ENCODE data around the gene LMCD1. TPM values are rescaled to one million over a fixed set of nuclear protein-coding genes. Genes with fewer than 3 reads are reported as not detected.
A peak's percentile ranks its signal among the peaks of the same experiment; 100 is the strongest.

The LMCD1 gene
- 10 to 100 TPM; 17.2 to 21.2 TPM for polyA plus RNA-seq

GRCh38 chr3:8501371-8502131, at the start of gene LMCD1:
LMCD1 (plus strand) TSS chr3:8501823; CDS start chr3:8501939, 116 bp downstream.
- no peaks in the 10 kb centered on the region for H3K36me3 ChIP-seq (ENCODE audit: control insufficient read depth in 2 of 2, insufficient read depth in 2 of 2, low read length in 1 of 2)
- peak within 1 kb of the TSS; percentile 88 to 89 for H3K27ac ChIP-seq (ENCODE audit: low read depth in 2 of 2, low read length in 1 of 2)
- H3K9me3 ChIP-seq (ENCODE audit: control insufficient read depth in 2 of 2, insufficient read depth in 1 of 2, low read depth in 1 of 2, low read length in 1 of 2): no peaks in the 10 kb centered on the region
- no peaks in the 10 kb centered on the region for H3K27me3 ChIP-seq (ENCODE audit: control insufficient read depth in 1 of 2, insufficient read depth in 2 of 2, low read length in 2 of 2)
- peak within 1 kb of the TSS; percentile 32 to 40 for H3K4me3 ChIP-seq (ENCODE audit: low read depth in 1 of 2, low read length in 2 of 2)
- WGBS, 2 donors: 1 to 2% methylated on average over 46 to 49 of the region's 49 CpGs
- peaks cover 10% of the 10 kb centered on the region in 2 donors for H3K4me1 ChIP-seq (ENCODE audit: control insufficient read depth in 2 of 2, insufficient read depth in 2 of 2, low read length in 1 of 2)

- Histone ChIP-seq H3K36me3 (ENCODE audit: control insufficient read depth in 2 of 2, insufficient read depth in 2 of 2, low read length in 1 of 2) (no peaks in the 10 kb centered on the region), H3K27me3 (ENCODE audit: control insufficient read depth in 1 of 2, insufficient read depth in 2 of 2, low read length in 2 of 2) (no peaks in the 10 kb centered on the region), H3K4me1 (ENCODE audit: control insufficient read depth in 2 of 2, insufficient read depth in 2 of 2, low read length in 1 of 2) (no peaks in the 10 kb centered on the region), H3K9me3 (ENCODE audit: control insufficient read depth in 2 of 2, insufficient read depth in 1 of 2, low read depth in 1 of 2, low read length in 1 of 2) (no peaks in the 10 kb centered on the region), H3K27ac (ENCODE audit: low read depth in 2 of 2, low read length in 1 of 2) (no peak overlapping the region), H3K4me3 (ENCODE audit: low read depth in 1 of 2, low read length in 2 of 2) (no peak overlapping the region)
- 87 to 91% methylated on average over 4 of the region's 4 CpGs for WGBS, 2 donors
These were observed 49.5 kb upstream of the LMCD1 start for GRCh38 chr3:8452112-8452511.

- Histone ChIP-seq H3K27me3 (ENCODE audit: control insufficient read depth in 1 of 2, insufficient read depth in 2 of 2, low read length in 2 of 2) (no peaks in the 10 kb centered on the region), H3K4me3 (ENCODE audit: low read depth in 1 of 2, low read length in 2 of 2) (no peak overlapping the region), H3K36me3 (ENCODE audit: control insufficient read depth in 2 of 2, insufficient read depth in 2 of 2, low read length in 1 of 2) (no peaks in the 10 kb centered on the region), H3K9me3 (ENCODE audit: control insufficient read depth in 2 of 2, insufficient read depth in 1 of 2, low read depth in 1 of 2, low read length in 1 of 2) (no peaks in the 10 kb centered on the region), H3K4me1 (ENCODE audit: control insufficient read depth in 2 of 2, insufficient read depth in 2 of 2, low read length in 1 of 2) (no peaks in the 10 kb centered on the region), H3K27ac (ENCODE audit: low read depth in 2 of 2, low read length in 1 of 2) (no peak overlapping the region)
- 87 to 89% methylated on average over 5 of the region's 5 CpGs for WGBS, 2 donors
These were observed 48.5 kb upstream of the LMCD1 start for GRCh38 chr3:8453153-8453552.

GRCh38 chr3:8455526-8456411, 45.9 kb upstream of the LMCD1 start:
- no peak overlapping the region for H3K4me3 ChIP-seq (ENCODE audit: low read depth in 1 of 2, low read length in 2 of 2)
- no peaks in the 10 kb centered on the region for H3K36me3 ChIP-seq (ENCODE audit: control insufficient read depth in 2 of 2, insufficient read depth in 2 of 2, low read length in 1 of 2)
- no peaks in the 10 kb centered on the region for H3K27me3 ChIP-seq (ENCODE audit: control insufficient read depth in 1 of 2, insufficient read depth in 2 of 2, low read length in 2 of 2)
- WGBS, 2 donors: 81 to 85% methylated on average over 5 of the region's 5 CpGs
- H3K9me3 ChIP-seq (ENCODE audit: control insufficient read depth in 2 of 2, insufficient read depth in 1 of 2, low read depth in 1 of 2, low read length in 1 of 2): no peaks in the 10 kb centered on the region
- no peaks in the 10 kb centered on the region for H3K4me1 ChIP-seq (ENCODE audit: control insufficient read depth in 2 of 2, insufficient read depth in 2 of 2, low read length in 1 of 2)
- no peak overlapping the region for H3K27ac ChIP-seq (ENCODE audit: low read depth in 2 of 2, low read length in 1 of 2)

GRCh38 chr3:8456412-8456811, 45.2 kb upstream of the LMCD1 start:
- no peaks in the 10 kb centered on the region for H3K27me3 ChIP-seq (ENCODE audit: control insufficient read depth in 1 of 2, insufficient read depth in 2 of 2, low read length in 2 of 2)
- H3K4me1 ChIP-seq (ENCODE audit: control insufficient read depth in 2 of 2, insufficient read depth in 2 of 2, low read length in 1 of 2): no peaks in the 10 kb centered on the region
- H3K27ac ChIP-seq (ENCODE audit: low read depth in 2 of 2, low read length in 1 of 2): no peak overlapping the region
- H3K36me3 ChIP-seq (ENCODE audit: control insufficient read depth in 2 of 2, insufficient read depth in 2 of 2, low read length in 1 of 2): no peaks in the 10 kb centered on the region
- no peak overlapping the region for H3K4me3 ChIP-seq (ENCODE audit: low read depth in 1 of 2, low read length in 2 of 2)
- no peaks in the 10 kb centered on the region for H3K9me3 ChIP-seq (ENCODE audit: control insufficient read depth in 2 of 2, insufficient read depth in 1 of 2, low read depth in 1 of 2, low read length in 1 of 2)
- 96 to 99% methylated on average over 3 of the region's 3 CpGs for WGBS, 2 donors

- WGBS, 2 donors: 95% methylated on average over 1 of the region's 1 CpG
- no peak overlapping the region for H3K27ac ChIP-seq (ENCODE audit: low read depth in 2 of 2, low read length in 1 of 2)
- no peaks in the 10 kb centered on the region for H3K27me3 ChIP-seq (ENCODE audit: control insufficient read depth in 1 of 2, insufficient read depth in 2 of 2, low read length in 2 of 2)
These were observed 44.6 kb upstream of the LMCD1 start for GRCh38 chr3:8457039-8457438.

GRCh38 chr3:8458238-8458661, 43.4 kb upstream of the LMCD1 start:
- WGBS, 2 donors: 70 to 83% methylated on average over 2 of the region's 2 CpGs
- H3K27ac ChIP-seq (ENCODE audit: low read depth in 2 of 2, low read length in 1 of 2): no peak overlapping the region
- no peaks in the 10 kb centered on the region for H3K27me3 ChIP-seq (ENCODE audit: control insufficient read depth in 1 of 2, insufficient read depth in 2 of 2, low read length in 2 of 2)
- no peaks in the 10 kb centered on the region for H3K4me1 ChIP-seq (ENCODE audit: control insufficient read depth in 2 of 2, insufficient read depth in 2 of 2, low read length in 1 of 2)
- H3K9me3 ChIP-seq (ENCODE audit: control insufficient read depth in 2 of 2, insufficient read depth in 1 of 2, low read depth in 1 of 2, low read length in 1 of 2): no peaks in the 10 kb centered on the region
- H3K4me3 ChIP-seq (ENCODE audit: low read depth in 1 of 2, low read length in 2 of 2): no peak overlapping the region
- H3K36me3 ChIP-seq (ENCODE audit: control insufficient read depth in 2 of 2, insufficient read depth in 2 of 2, low read length in 1 of 2): no peaks in the 10 kb centered on the region

More at GRCh38 chr3:8457039-8457438, 44.6 kb upstream of the LMCD1 start:
- no peaks in the 10 kb centered on the region for H3K4me1 ChIP-seq (ENCODE audit: control insufficient read depth in 2 of 2, insufficient read depth in 2 of 2, low read length in 1 of 2)
- no peak overlapping the region for H3K4me3 ChIP-seq (ENCODE audit: low read depth in 1 of 2, low read length in 2 of 2)
- no peaks in the 10 kb centered on the region for H3K9me3 ChIP-seq (ENCODE audit: control insufficient read depth in 2 of 2, insufficient read depth in 1 of 2, low read depth in 1 of 2, low read length in 1 of 2)
- no peaks in the 10 kb centered on the region for H3K36me3 ChIP-seq (ENCODE audit: control insufficient read depth in 2 of 2, insufficient read depth in 2 of 2, low read length in 1 of 2)

GRCh38 chr3:8458711-8459110, 42.9 kb upstream of the LMCD1 start:
- H3K4me1 ChIP-seq (ENCODE audit: control insufficient read depth in 2 of 2, insufficient read depth in 2 of 2, low read length in 1 of 2): no peaks in the 10 kb centered on the region
- H3K27ac ChIP-seq (ENCODE audit: low read depth in 2 of 2, low read length in 1 of 2): no peak overlapping the region
- WGBS, 2 donors: 61 to 87% methylated on average over 6 of the region's 6 CpGs
- H3K4me3 ChIP-seq (ENCODE audit: low read depth in 1 of 2, low read length in 2 of 2): no peak overlapping the region
- H3K9me3 ChIP-seq (ENCODE audit: control insufficient read depth in 2 of 2, insufficient read depth in 1 of 2, low read depth in 1 of 2, low read length in 1 of 2): no peaks in the 10 kb centered on the region
- no peaks in the 10 kb centered on the region for H3K36me3 ChIP-seq (ENCODE audit: control insufficient read depth in 2 of 2, insufficient read depth in 2 of 2, low read length in 1 of 2)
- H3K27me3 ChIP-seq (ENCODE audit: control insufficient read depth in 1 of 2, insufficient read depth in 2 of 2, low read length in 2 of 2): no peaks in the 10 kb centered on the region

GRCh38 chr3:8460050-8460708, 41.4 kb upstream of the LMCD1 start:
- no peaks in the 10 kb centered on the region for H3K27me3 ChIP-seq (ENCODE audit: control insufficient read depth in 1 of 2, insufficient read depth in 2 of 2, low read length in 2 of 2)
- H3K9me3 ChIP-seq (ENCODE audit: control insufficient read depth in 2 of 2, insufficient read depth in 1 of 2, low read depth in 1 of 2, low read length in 1 of 2): no peaks in the 10 kb centered on the region
- WGBS, 2 donors: 72 to 77% methylated on average over 10 of the region's 10 CpGs
- no peak overlapping the region for H3K27ac ChIP-seq (ENCODE audit: low read depth in 2 of 2, low read length in 1 of 2)
- no peaks in the 10 kb centered on the region for H3K4me1 ChIP-seq (ENCODE audit: control insufficient read depth in 2 of 2, insufficient read depth in 2 of 2, low read length in 1 of 2)
- no peak overlapping the region for H3K4me3 ChIP-seq (ENCODE audit: low read depth in 1 of 2, low read length in 2 of 2)
- H3K36me3 ChIP-seq (ENCODE audit: control insufficient read depth in 2 of 2, insufficient read depth in 2 of 2, low read length in 1 of 2): no peaks in the 10 kb centered on the region
